Skeletal muscle tissue (tissue), 4 donors: ENCODE results near the gene ORAI2. TPM values are rescaled to one million over a fixed set of nuclear protein-coding genes. Genes with fewer than 3 reads are reported as not detected.

Experiments
- H3K27ac ChIP-seq: one replicate; pipeline ENCODE4 v1.7.0; 2013; ENCODE audit warnings: mild to moderate bottlenecking, low read depth, low read length, inconsistent platforms
- H3K27me3 ChIP-seq, 3 donors: one replicate each; pipeline ENCODE4 v1.7.0; 2013; ENCODE audit warnings: low read length in 3 of 3; ENCODE audit not compliant: control insufficient read depth in 3 of 3, insufficient read depth in 3 of 3
- H3K36me3 ChIP-seq, 3 donors: one replicate each; pipeline ENCODE4 v1.7.0; 2013; ENCODE audit warnings: low read length in 3 of 3; ENCODE audit not compliant: control insufficient read depth in 3 of 3, insufficient read depth in 3 of 3
- H3K4me1 ChIP-seq, 3 donors: one replicate each; pipeline ENCODE4 v1.7.0; 2013; ENCODE audit warnings: low read length in 3 of 3, mild to moderate bottlenecking in 3 of 3; ENCODE audit not compliant: control insufficient read depth in 3 of 3, insufficient read depth in 3 of 3
- H3K4me3 ChIP-seq, 3 donors: one replicate each; pipeline ENCODE4 v1.7.0; 2013; ENCODE audit warnings: low read length in 3 of 3
- H3K9ac ChIP-seq, 3 donors: one replicate each; pipeline ENCODE4 v1.7.0; 2013; ENCODE audit warnings: low read length in 3 of 3, mild to moderate bottlenecking in 3 of 3, moderate library complexity in 2 of 3, low read depth in 1 of 3
- H3K9me3 ChIP-seq, 3 donors: one replicate each; pipeline ENCODE4 v1.7.0; 2013; ENCODE audit warnings: low read length in 3 of 3; ENCODE audit not compliant: control insufficient read depth in 3 of 3
- total RNA-seq: library from RNA; depleted of rRNA; stranded (reverse); fragments of >200 nt; gene quantifications from one replicate; pipeline ENCODE4 v1.2.3, GENCODE V29; 2014
- donor health status: Osteomylitis.

The ORAI2 gene
- total RNA-seq, 1 donor from 2014 or later, result 3.1 TPM

GRCh38 chr7:102439963-102440795, 6.8 kb downstream of the ORAI2 start:
- Histone ChIP-seq H3K27ac (no peak overlapping the region), H3K4me3 (peak overlapping the region in 1 of 3 donors; percentile 13), H3K9me3 (no peaks in the 10 kb centered on the region), H3K36me3 (no peaks in the 10 kb centered on the region), H3K9ac (peak overlapping the region; percentile 11 to 45 (median 43)), H3K27me3 (no peaks in the 10 kb centered on the region), H3K4me1 (peaks cover 8 to 11% (median 8%) of the 10 kb centered on the region in 3 donors)

GRCh38 chr7:102444961-102445673, 11.7 kb downstream of the ORAI2 start:
- no peak overlapping the region for H3K4me3 ChIP-seq
- no peaks in the 10 kb centered on the region for H3K27me3 ChIP-seq
- H3K4me1 ChIP-seq, result peaks cover 6 to 7% (median 7%) of the 10 kb centered on the region in 3 donors
- H3K27ac ChIP-seq, result no peak overlapping the region
- H3K36me3 ChIP-seq, result peaks cover 0 to 8% (median 6%) of the 10 kb centered on the region in 3 donors
- H3K9me3 ChIP-seq, result no peaks in the 10 kb centered on the region
- no peak overlapping the region for H3K9ac ChIP-seq

- Histone ChIP-seq H3K27ac (no peak overlapping the region), H3K27me3 (no peaks in the 10 kb centered on the region), H3K4me1 (peaks cover under 1 to 1% (median 1%) of the 10 kb centered on the region in 3 donors), H3K36me3 (peaks cover 0 to 8% (median 6%) of the 10 kb centered on the region in 3 donors), H3K4me3 (no peak overlapping the region), H3K9me3 (no peaks in the 10 kb centered on the region), H3K9ac (no peak overlapping the region)
These were observed 12.3 kb downstream of the ORAI2 start for GRCh38 chr7:102445674-102446071.

GRCh38 chr7:102446387-102447156, 13.2 kb downstream of the ORAI2 start:
- Histone ChIP-seq H3K36me3 (peaks cover 0 to 8% (median 6%) of the 10 kb centered on the region in 3 donors), H3K4me1 (no peaks in the 10 kb centered on the region), H3K27me3 (no peaks in the 10 kb centered on the region), H3K9ac (no peak overlapping the region), H3K4me3 (no peak overlapping the region), H3K9me3 (no peaks in the 10 kb centered on the region), H3K27ac (no peak overlapping the region)

GRCh38 chr7:102447311-102447710, 13.9 kb downstream of the ORAI2 start:
- H3K4me1 ChIP-seq, result no peaks in the 10 kb centered on the region
- no peaks in the 10 kb centered on the region for H3K27me3 ChIP-seq
- peaks cover 0 to 8% (median 6%) of the 10 kb centered on the region in 3 donors for H3K36me3 ChIP-seq
- no peak overlapping the region for H3K9ac ChIP-seq
- H3K9me3 ChIP-seq, result no peaks in the 10 kb centered on the region
- H3K4me3 ChIP-seq, result no peak overlapping the region
- no peak overlapping the region for H3K27ac ChIP-seq

GRCh38 chr7:102449136-102449535, 15.8 kb downstream of the ORAI2 start:
- Histone ChIP-seq H3K27me3 (no peaks in the 10 kb centered on the region), H3K36me3 (peaks cover 0 to 8% (median 6%) of the 10 kb centered on the region in 3 donors), H3K9me3 (no peaks in the 10 kb centered on the region), H3K9ac (no peak overlapping the region), H3K4me3 (no peak overlapping the region), H3K27ac (no peak overlapping the region), H3K4me1 (peaks cover 0 to 6% (median 4%) of the 10 kb centered on the region in 3 donors)

GRCh38 chr7:102450242-102450641, 16.9 kb downstream of the ORAI2 start:
- H3K27me3 ChIP-seq, result no peaks in the 10 kb centered on the region
- peaks cover 0 to 9% (median 6%) of the 10 kb centered on the region in 3 donors for H3K36me3 ChIP-seq
- H3K4me3 ChIP-seq, result no peak overlapping the region
- H3K27ac ChIP-seq, result no peak overlapping the region
- no peak overlapping the region for H3K9ac ChIP-seq
- H3K9me3 ChIP-seq, result no peaks in the 10 kb centered on the region
- H3K4me1 ChIP-seq, result peaks cover 0 to 6% (median 4%) of the 10 kb centered on the region in 3 donors

GRCh38 chr7:102451371-102452054, 18.1 kb downstream of the ORAI2 start:
- H3K4me1 ChIP-seq, result peaks cover 0 to 6% (median 4%) of the 10 kb centered on the region in 3 donors
- no peaks in the 10 kb centered on the region for H3K9me3 ChIP-seq
- H3K4me3 ChIP-seq, result no peak overlapping the region
- peaks cover 1 to 12% (median 4%) of the 10 kb centered on the region in 3 donors for H3K36me3 ChIP-seq
- no peaks in the 10 kb centered on the region for H3K27me3 ChIP-seq
- no peak overlapping the region for H3K9ac ChIP-seq
- no peak overlapping the region for H3K27ac ChIP-seq

GRCh38 chr7:102452451-102452850, 19.1 kb downstream of the ORAI2 start:
- peaks cover 0 to 6% (median 4%) of the 10 kb centered on the region in 3 donors for H3K4me1 ChIP-seq
- H3K9me3 ChIP-seq, result no peaks in the 10 kb centered on the region
- no peak overlapping the region for H3K27ac ChIP-seq
- no peak overlapping the region for H3K4me3 ChIP-seq
- peaks cover 5 to 10% (median 8%) of the 10 kb centered on the region in 3 donors for H3K36me3 ChIP-seq
- H3K27me3 ChIP-seq, result no peaks in the 10 kb centered on the region
- no peak overlapping the region for H3K9ac ChIP-seq
